Thyroid gland (tissue), 4 donors: ENCODE measurements around the gene ARL15. TPM values are rescaled to one million over a fixed set of nuclear protein-coding genes. Genes with fewer than 3 reads are reported as not detected.
"Not testable (repeated sequence)": the region's sequence is repeated elsewhere in the genome, so short reads cannot be mapped to it uniquely, and the experiment has no call there.

ENCODE experiments used
- DNase-seq, 2 donors: peaks; one replicate each; pipeline ENCODE4 v3.0.0-alpha.2; 2019
- H3K27ac ChIP-seq, 3 donors: fragments of 200-600 bp; sonication (generic); 1 replicate in 2 of 3; 2 replicates in 1 of 3; pipeline ENCODE4 v1.5.1; 2016 to 2019; ENCODE audit warnings: mild to moderate bottlenecking in 1 of 3, moderate library complexity in 1 of 3
- H3K27me3 ChIP-seq: fragments of 200-600 bp; sonication (generic); one replicate; pipeline ENCODE4 v1.5.1; 2019
- H3K36me3 ChIP-seq, 2 donors: fragments of 200-600 bp; sonication (generic); one replicate each; pipeline ENCODE4 v1.5.1; 2016 to 2019
- H3K4me1 ChIP-seq, 2 donors: fragments of 200-600 bp; sonication (generic); one replicate each; pipeline ENCODE4 v1.5.1; 2017 to 2019
- H3K4me3 ChIP-seq, 3 donors: fragments of 200-600 bp; sonication (generic); replicated peaks in 1 of 3; 1 replicate in 2 of 3; 2 replicates in 1 of 3; pipeline ENCODE4 v1.5.1; 2016; ENCODE audit warnings: mild to moderate bottlenecking in 1 of 3
- H3K9me3 ChIP-seq: fragments of 200-600 bp; sonication (generic); one replicate; pipeline ENCODE4 v1.5.1; 2017
- CTCF ChIP-seq, 6 experiments: fragments of 200-600 bp in 3 of 6; fragments of 450-650 bp in 3 of 6; sonication (generic) in 3 of 6; IDR thresholded peaks; one replicate each; pipeline ENCODE4 v1.5.1; 2016 to 2019; ENCODE audit warnings: antibody characterized with exemption in 6 of 6, mild to moderate bottlenecking in 2 of 6, inconsistent platforms in 1 of 6, moderate library complexity in 1 of 6
- POLR2A ChIP-seq, 2 donors: fragments of 450-650 bp; IDR thresholded peaks; one replicate each; pipeline ENCODE4 v1.6.1; 2017; ENCODE audit warnings: antibody characterized with exemption in 2 of 2, mild to moderate bottlenecking in 2 of 2, moderate library complexity in 1 of 2
- WGBS, 2 donors: methylation state at CpG; one replicate each; pipeline ENCODE4 v1.1.5; 2017; 5-methylcytosine and 5-hydroxymethylcytosine counted together
- intact Hi-C: fragments of 100-400 bp; cut with DNase I; formaldehyde crosslinking; loops from one replicate; pipeline ENCODE4 v1.15.1; 2023
- microRNA counts, 2 donors: library from miRNA; unstranded; fragments of <30 nt; microRNA quantifications; one replicate each; lab custom pipeline; 2016 to 2017
- microRNA-seq: library from miRNA; unstranded; fragments of <30 nt; microRNA quantifications from one replicate; pipeline ENCODE4, GENCODE V29; 2016
- small RNA-seq: library from RNA; depleted of rRNA; stranded (forward); fragments of <200 nt; gene quantifications from one replicate; pipeline ENCODE3, GENCODE V24; 2016
- total RNA-seq, 4 donors: library from RNA; depleted of rRNA; stranded (reverse); fragments of >200 nt; gene quantifications; one replicate each; pipeline ENCODE4 v1.2.3, GENCODE V29; 2016

Gene ARL15
- total RNA-seq, 4 donors from 2014 or later, result 23.2 to 39.0 (median 29.5) TPM

GRCh38 chr5:53871050-53871449 is 439.3 kb downstream of the ARL15 start:
- no peak for DNase-seq
- intact Hi-C loops, result no loop called here
- no peak overlapping the region for H3K4me3 ChIP-seq
- WGBS, 2 donors, result 69 to 72% methylated on average over 5 of the region's 5 CpGs
- H3K27me3 ChIP-seq, result no peaks in the 10 kb centered on the region
- no peaks in the 10 kb centered on the region for H3K36me3 ChIP-seq
- no peak overlapping the region for H3K27ac ChIP-seq
- no peak for TF ChIP-seq POLR2A (IDR thresholded peaks at IDR 0.05)
- TF ChIP-seq CTCF (IDR thresholded peaks at IDR 0.05), result no peak
- no peaks in the 10 kb centered on the region for H3K4me1 ChIP-seq
- H3K9me3 ChIP-seq, result no peaks in the 10 kb centered on the region

- WGBS, 2 donors, result 90 to 93% methylated on average over 17 of the region's 17 CpGs
- no peaks in the 10 kb centered on the region for H3K4me1 ChIP-seq
- no peaks in the 10 kb centered on the region for H3K27me3 ChIP-seq
- no peaks in the 10 kb centered on the region for H3K36me3 ChIP-seq
- H3K9me3 ChIP-seq, result no peaks in the 10 kb centered on the region
- no peak overlapping the region for H3K4me3 ChIP-seq
- no peak for DNase-seq
- TF ChIP-seq CTCF (IDR thresholded peaks at IDR 0.05), result no peak
- no peak for TF ChIP-seq POLR2A (IDR thresholded peaks at IDR 0.05)
- no peak overlapping the region for H3K27ac ChIP-seq
- intact Hi-C loops, result no loop called here
Observed at GRCh38 chr5:53858700-53859456, 451.5 kb downstream of the ARL15 start.

DNA sequence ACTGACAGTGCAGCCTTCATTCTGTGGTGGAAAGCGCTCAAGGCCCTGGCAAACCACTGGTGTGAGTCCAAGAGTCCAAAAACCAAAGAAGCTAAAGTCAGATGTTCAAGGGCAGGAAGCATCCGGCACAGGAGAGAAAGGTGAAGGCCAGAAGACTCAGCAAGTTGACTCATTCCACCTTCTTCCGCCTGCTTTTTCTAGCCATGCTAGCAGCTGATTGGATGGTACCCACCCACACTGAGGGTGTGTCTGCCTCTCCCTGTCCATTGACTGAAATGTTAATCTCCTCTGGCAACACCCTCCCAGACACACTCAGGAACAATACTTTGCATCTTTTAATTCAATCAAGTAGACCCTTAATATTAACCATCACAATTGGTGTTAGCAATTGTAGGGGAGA is 453.9 kb downstream of the ARL15 start:
- TF ChIP-seq CTCF (IDR thresholded peaks at IDR 0.05) (no peak), POLR2A (IDR thresholded peaks at IDR 0.05) (no peak)
- no peaks in the 10 kb centered on the region for H3K9me3 ChIP-seq
- H3K4me3 ChIP-seq, result no peak overlapping the region
- no peaks in the 10 kb centered on the region for H3K4me1 ChIP-seq
- intact Hi-C loops, result no loop called here
- H3K27ac ChIP-seq, result no peak overlapping the region
- WGBS, 2 donors, result 72 to 93% methylated on average over 3 of the region's 3 CpGs
- no peaks in the 10 kb centered on the region for H3K36me3 ChIP-seq
- DNase-seq, result no peak
- H3K27me3 ChIP-seq, result no peaks in the 10 kb centered on the region

GRCh38 chr5:53836851-53837430 is 473.4 kb downstream of the ARL15 start:
- DNase-seq, H3K4me1 ChIP-seq, H3K27me3 ChIP-seq, H3K27ac ChIP-seq, H3K36me3 ChIP-seq, H3K9me3 ChIP-seq, H3K4me3 ChIP-seq, intact Hi-C loops: not testable (repeated sequence)
- 88 to 97% methylated on average over 11 to 15 of the region's 19 CpGs for WGBS, 2 donors

- no peaks in the 10 kb centered on the region for H3K36me3 ChIP-seq
- TF ChIP-seq POLR2A (IDR thresholded peaks at IDR 0.05), result no peak
- TF ChIP-seq CTCF (IDR thresholded peaks at IDR 0.05), result no peak
- 67 to 73% methylated on average over 4 of the region's 4 CpGs for WGBS, 2 donors
- intact Hi-C loops, result no loop called here
- H3K4me3 ChIP-seq, result no peak overlapping the region
- H3K27me3 ChIP-seq, result no peaks in the 10 kb centered on the region
- DNase-seq, result no peak
- H3K4me1 ChIP-seq, result no peaks in the 10 kb centered on the region
- no peaks in the 10 kb centered on the region for H3K9me3 ChIP-seq
- H3K27ac ChIP-seq, result no peak overlapping the region
Observed at GRCh38 chr5:53834500-53834899, 475.9 kb downstream of the ARL15 start.

MicroRNA genes within 50 kb of the gene (microRNA counts, 767-probe panel; counts per million panel counts)
- microRNA hsa-miR-581 (lab: Ali Mortazavi, UCI), result 0 counts per million in 2 donors

Small RNA genes lying within 50 kb of the gene (microRNA-seq; reads per million reads assigned to microRNA genes)
- gene MIR4459 (not detected), gene MIR581 (not detected)

Small RNA genes lying within 50 kb of the gene (small RNA-seq; reads per million reads assigned to genes)
- gene AC008873.1 (not detected), gene MIR4459 (not detected), gene MIR581 (not detected), gene RNU6-272P (not detected)

Other genes starting within 250 kb of the ARL15 start
- not detected for gene HSPB3, start 145.1 kb upstream of the ARL15 start, total RNA-seq
- gene SNX18, start 207.2 kb upstream of the ARL15 start, total RNA-seq, result 10 to 100 TPM; 50.4 to 89.4 (median 72.8) TPM